Measurements from ENCODE around the gene DNM2. TPM values are rescaled to one million over a fixed set of nuclear protein-coding genes. Genes with fewer than 3 reads are reported as not detected.
A peak's percentile ranks its signal among the peaks of the same experiment; 100 is the strongest.
"Not testable (repeated sequence)": the region's sequence is repeated elsewhere in the genome, so short reads cannot be mapped to it uniquely, and the experiment has no call there.

Gene DNM2
- total RNA-seq, 4 donors from 2014 or later: 182 to 245 (median 218) TPM

DNA sequence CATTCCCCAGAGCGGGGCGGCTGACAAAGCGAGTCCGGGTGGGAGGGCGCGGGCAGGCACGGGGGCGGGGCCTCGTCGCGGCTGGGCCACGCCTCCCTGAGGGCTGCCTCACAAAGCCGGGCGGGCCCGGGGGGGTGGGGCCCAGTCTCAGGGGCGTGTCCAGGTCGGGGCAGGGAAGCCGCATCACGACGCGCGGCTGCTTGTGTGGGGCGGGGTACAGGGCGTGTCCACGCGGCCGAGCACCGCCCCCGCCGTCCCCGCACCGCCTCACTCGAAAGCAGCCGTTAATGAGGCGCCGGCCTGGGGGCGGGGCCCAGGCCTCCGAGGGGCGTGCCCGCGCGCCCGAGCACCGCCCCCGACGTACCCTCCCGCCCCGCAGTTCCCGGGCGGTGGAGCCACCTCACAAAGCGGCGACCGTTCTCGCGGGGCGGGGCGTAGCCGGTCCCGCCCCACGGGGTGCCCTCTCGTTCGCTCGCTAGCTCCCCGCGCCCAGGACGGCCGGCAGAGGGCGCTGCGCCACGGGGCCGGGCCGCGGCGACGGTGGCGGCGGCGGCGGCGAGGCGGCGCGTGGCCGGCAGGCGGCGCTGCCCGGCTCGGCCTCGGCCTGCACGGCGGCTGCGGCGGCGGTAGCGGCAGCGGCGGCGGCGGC is 153.2 kb downstream of the DNM2 start, which contains the start of gene CARM1:
Gene CARM1, plus strand, starts transcription at position 599 of the 649 bp plus-strand sequence. CDS start 150 bp downstream, outside the sequence.
- DNase-seq (ENCODE audit: low spot score in 2 of 2): peak; percentile 98 to 100
- peak within 1 kb of the TSS; percentile 77 for H3K4me3 ChIP-seq (ENCODE audit: low read depth, poor library complexity, severe bottlenecking)
- intact Hi-C loops (cut with DNase I; ENCODE audit: low total_unique reads): loop anchor here (10.0 kb wide), 1 partner anchor 54 kb away; the partner anchor contains the start of genes TIMM29 and YIPF2
- TF ChIP-seq POLR2A (IDR thresholded peaks at IDR 0.05) (no peak), CTCF (IDR thresholded peaks at IDR 0.05) (no peak)
- 0% methylated on average over 4 to 37 of the region's 99 CpGs for WGBS, 2 donors

GRCh38 chr19:10871711-10872545 is 154.0 kb downstream of the DNM2 start:
- TF ChIP-seq POLR2A (IDR thresholded peaks at IDR 0.05) (no peak), CTCF (IDR thresholded peaks at IDR 0.05) (no peak)
- WGBS, 2 donors: 2% methylated on average over 34 to 40 of the region's 90 CpGs
- DNase-seq (ENCODE audit: low spot score in 2 of 2): peak; percentile 53 to 91
- intact Hi-C loops (cut with DNase I; ENCODE audit: low total_unique reads): loop anchor here (10.0 kb wide), 1 partner anchor 53 kb away; the partner anchor contains the start of genes TIMM29 and YIPF2
- peak overlapping the region; percentile 77 for H3K4me3 ChIP-seq (ENCODE audit: low read depth, poor library complexity, severe bottlenecking)

- intact Hi-C loops (cut with DNase I; ENCODE audit: low total_unique reads): loop anchor here (10.0 kb wide), 1 partner anchor 52 kb away; the partner anchor contains the start of genes TIMM29 and YIPF2
- peak overlapping the region; percentile 77 for H3K4me3 ChIP-seq (ENCODE audit: low read depth, poor library complexity, severe bottlenecking)
- 8 to 11% methylated on average over 16 of the region's 16 CpGs for WGBS, 2 donors
- DNase-seq (ENCODE audit: low spot score in 2 of 2): no peak
- TF ChIP-seq POLR2A (IDR thresholded peaks at IDR 0.05) (no peak), CTCF (IDR thresholded peaks at IDR 0.05) (no peak)
These were observed 154.7 kb downstream of the DNM2 start for GRCh38 chr19:10872546-10873107.

- H3K4me3 ChIP-seq (ENCODE audit: low read depth, poor library complexity, severe bottlenecking): no peak overlapping the region
- TF ChIP-seq CTCF (IDR thresholded peaks at IDR 0.05) (no peak), POLR2A (IDR thresholded peaks at IDR 0.05) (no peak)
- WGBS, 2 donors: 90 to 91% methylated on average over 1 of the region's 1 CpG
- no peak for DNase-seq (ENCODE audit: low spot score in 2 of 2)
- intact Hi-C loops (cut with DNase I; ENCODE audit: low total_unique reads): loop anchor here (10.0 kb wide), 1 partner anchor 51 kb away; the partner anchor contains the start of genes TIMM29 and YIPF2
These were observed 156.1 kb downstream of the DNM2 start for GRCh38 chr19:10874024-10874423.

GRCh38 chr19:10876459-10877240 is 158.8 kb downstream of the DNM2 start:
- 61 to 62% methylated on average over 10 of the region's 10 CpGs for WGBS, 2 donors
- DNase-seq (ENCODE audit: low spot score in 2 of 2): peak in 1 of 2 donors; percentile 34
- intact Hi-C loops (cut with DNase I; ENCODE audit: low total_unique reads): loop anchor here (10.0 kb wide), 1 partner anchor 48 kb away; the partner anchor contains the start of genes TIMM29 and YIPF2
- TF ChIP-seq CTCF (IDR thresholded peaks at IDR 0.05) (no peak), POLR2A (IDR thresholded peaks at IDR 0.05) (no peak)
- H3K4me3 ChIP-seq (ENCODE audit: low read depth, poor library complexity, severe bottlenecking): no peak overlapping the region

- intact Hi-C loops (cut with DNase I; ENCODE audit: low total_unique reads): loop anchor here (10.0 kb wide), 1 partner anchor 47 kb away; the partner anchor contains the start of genes TIMM29 and YIPF2
- DNase-seq (ENCODE audit: low spot score in 2 of 2); H3K4me3 ChIP-seq (ENCODE audit: low read depth, poor library complexity, severe bottlenecking): not testable (repeated sequence)
- 95 to 97% methylated on average over 9 of the region's 9 CpGs for WGBS, 2 donors
These were observed 159.7 kb downstream of the DNM2 start for GRCh38 chr19:10877608-10878007.

All from lower leg skin (tissue), 4 donors.